Bone marrow (tissue), 2 donors: ENCODE data around the gene UBE2Z.

Experiments
- DNase-seq, 2 donors: peaks; one replicate each; lab custom pipeline; 2025; lab: John Stamatoyannopoulos, UW

UBE2Z gene

GRCh38 chr17:48960834-48961515 lies 52.8 kb downstream of the UBE2Z start:
- no peak for DNase-seq

- DNase-seq = no peak
Observed at GRCh38 chr17:48961516-48962233, 53.5 kb downstream of the UBE2Z start.

- DNase-seq = no peak
Observed at GRCh38 chr17:48970224-48970623, 62.0 kb downstream of the UBE2Z start.

DNA sequence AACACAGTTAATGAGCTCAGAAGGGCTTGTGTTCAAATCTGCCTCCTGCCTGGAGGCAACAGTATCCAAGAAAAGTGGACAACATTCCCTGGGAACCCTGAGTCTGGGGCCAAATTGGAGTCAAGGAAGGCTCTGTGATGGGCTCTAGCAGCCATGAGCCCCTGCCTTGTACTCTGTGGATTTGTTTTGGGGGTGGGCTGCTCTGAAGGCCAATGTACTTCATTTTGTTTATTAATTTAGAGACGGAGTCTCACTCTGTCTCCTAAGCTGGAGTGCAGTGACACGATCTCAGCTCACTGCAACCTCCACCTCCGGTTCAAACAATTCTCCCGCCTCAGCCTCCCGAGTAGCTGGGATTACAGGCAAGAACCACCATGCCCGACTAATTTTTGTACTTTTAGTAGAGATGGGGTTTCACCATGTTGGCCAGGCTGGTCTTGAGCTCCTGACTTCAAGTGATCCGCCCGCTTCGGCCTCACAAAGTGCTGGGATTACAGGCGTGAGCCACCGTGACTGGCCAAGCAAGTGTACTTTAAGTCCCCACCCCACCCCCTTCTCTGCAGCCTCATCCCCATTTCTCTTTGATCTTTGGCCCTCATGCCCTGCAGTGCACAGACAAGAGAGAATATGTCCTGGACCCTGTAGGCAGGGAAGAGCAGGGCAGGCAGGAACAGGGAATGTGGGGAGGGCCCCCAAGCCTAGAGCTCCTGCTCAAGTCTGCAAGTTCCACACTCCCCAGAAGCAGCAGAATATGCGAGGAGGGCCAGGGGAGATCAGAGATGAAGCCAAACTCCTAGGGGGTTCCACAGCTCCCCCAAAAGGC lies 62.9 kb downstream of the UBE2Z start:
- DNase-seq = no peak

DNA sequence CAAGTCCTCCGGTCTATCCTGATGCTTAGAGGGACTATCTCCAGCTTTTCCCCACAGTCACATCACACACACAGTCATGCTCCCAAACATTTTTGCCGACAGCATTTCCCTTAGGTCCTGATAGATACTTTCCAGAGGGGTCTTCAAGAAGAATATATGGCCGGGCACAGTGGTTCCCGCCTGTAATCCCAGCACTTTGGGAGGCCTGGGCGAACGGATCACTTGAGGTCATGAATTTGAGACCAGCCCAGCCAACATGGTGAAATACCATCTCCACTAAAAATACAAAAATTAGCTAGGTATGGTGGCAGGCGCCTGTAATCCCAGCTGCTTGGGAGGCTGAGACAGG lies 64.5 kb downstream of the UBE2Z start:
- no peak for DNase-seq

- no peak for DNase-seq
Observed at GRCh38 chr17:48973806-48974205, 65.6 kb downstream of the UBE2Z start.
